ENCODE results near the gene DAPK2. TPM values are rescaled to one million over a fixed set of nuclear protein-coding genes. Genes with fewer than 3 reads are reported as not detected.

The DAPK2 gene
- total RNA-seq, 4 donors from 2014 or later = 47.4 to 105 (median 78.7) TPM

DNA sequence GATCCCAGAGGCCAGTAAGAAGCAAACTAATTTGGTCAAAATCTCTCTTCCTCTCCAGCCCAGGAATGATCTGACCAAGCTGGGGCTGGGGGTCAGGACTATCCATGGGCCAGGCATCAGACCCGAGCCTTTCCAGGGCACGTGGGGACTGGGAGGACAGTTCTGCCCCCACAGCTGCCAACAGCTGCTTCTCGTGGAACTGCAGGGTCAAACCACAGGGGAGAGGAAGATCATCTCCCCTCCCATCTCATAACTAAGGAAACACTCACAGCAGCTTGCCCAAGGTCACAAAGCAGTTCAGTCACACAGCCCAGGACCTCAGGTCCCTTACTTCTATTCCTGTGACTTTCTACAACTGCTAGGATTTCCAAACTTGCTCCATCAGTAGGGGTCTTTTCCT, 47.1 kb downstream of the DAPK2 start:
- 30 to 49% methylated on average over 3 of the region's 3 CpGs for WGBS, 2 donors
- Histone ChIP-seq H3K27me3 (no peaks in the 10 kb centered on the region), H3K27ac (peak overlapping the region in 2 of 3 donors; percentile 38 to 67), H3K4me3 (replicated peaks in 1 of 3) (no peak overlapping the region), H3K4me1 (peaks cover 34 to 36% of the 10 kb centered on the region in 2 donors), H3K36me3 (no peaks in the 10 kb centered on the region), H3K9me3 (no peaks in the 10 kb centered on the region)
- TF ChIP-seq, protein P1, sequence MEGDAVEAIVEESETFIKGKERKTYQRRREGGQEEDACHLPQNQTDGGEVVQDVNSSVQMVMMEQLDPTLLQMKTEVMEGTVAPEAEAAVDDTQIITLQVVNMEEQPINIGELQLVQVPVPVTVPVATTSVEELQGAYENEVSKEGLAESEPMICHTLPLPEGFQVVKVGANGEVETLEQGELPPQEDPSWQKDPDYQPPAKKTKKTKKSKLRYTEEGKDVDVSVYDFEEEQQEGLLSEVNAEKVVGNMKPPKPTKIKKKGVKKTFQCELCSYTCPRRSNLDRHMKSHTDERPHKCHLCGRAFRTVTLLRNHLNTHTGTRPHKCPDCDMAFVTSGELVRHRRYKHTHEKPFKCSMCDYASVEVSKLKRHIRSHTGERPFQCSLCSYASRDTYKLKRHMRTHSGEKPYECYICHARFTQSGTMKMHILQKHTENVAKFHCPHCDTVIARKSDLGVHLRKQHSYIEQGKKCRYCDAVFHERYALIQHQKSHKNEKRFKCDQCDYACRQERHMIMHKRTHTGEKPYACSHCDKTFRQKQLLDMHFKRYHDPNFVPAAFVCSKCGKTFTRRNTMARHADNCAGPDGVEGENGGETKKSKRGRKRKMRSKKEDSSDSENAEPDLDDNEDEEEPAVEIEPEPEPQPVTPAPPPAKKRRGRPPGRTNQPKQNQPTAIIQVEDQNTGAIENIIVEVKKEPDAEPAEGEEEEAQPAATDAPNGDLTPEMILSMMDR (IDR thresholded peaks at IDR 0.05) = no peak
- TF ChIP-seq POLR2A (IDR thresholded peaks at IDR 0.05) = no peak
- intact Hi-C loops (cut with DNase I) = loop anchor here (10.0 kb wide), 1 partner anchor 54 kb away; no protein-coding TSS in a partner anchor
- no peak for DNase-seq

DNA sequence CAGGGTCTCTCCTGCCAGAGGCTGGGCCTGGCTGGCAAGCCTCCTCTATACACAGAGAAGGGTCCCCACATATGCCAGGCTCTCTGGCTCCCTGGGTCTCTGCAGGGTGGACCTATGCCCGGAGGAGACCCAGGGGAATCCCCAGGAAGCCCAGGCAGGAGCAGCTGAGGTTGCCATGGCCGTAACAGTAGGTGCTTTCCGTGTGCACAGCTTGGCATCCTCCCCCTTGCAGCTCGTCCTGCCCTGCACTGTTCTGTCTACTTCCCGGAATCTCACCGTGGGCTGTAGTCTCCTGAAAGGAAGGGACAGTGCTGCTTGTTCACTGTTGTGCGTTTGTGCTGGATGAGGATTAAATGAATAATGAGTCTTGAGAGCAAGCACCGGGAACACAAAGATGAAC, 47.8 kb downstream of the DAPK2 start:
- Histone ChIP-seq H3K27me3 (no peaks in the 10 kb centered on the region), H3K36me3 (no peaks in the 10 kb centered on the region), H3K4me3 (replicated peaks in 1 of 3) (no peak overlapping the region), H3K9me3 (no peaks in the 10 kb centered on the region), H3K27ac (peak overlapping the region; percentile 12 to 67 (median 38)), H3K4me1 (peaks cover 35 to 40% of the 10 kb centered on the region in 2 donors)
- TF ChIP-seq, protein P1 (IDR thresholded peaks at IDR 0.05) = no peak
- no peak for TF ChIP-seq POLR2A (IDR thresholded peaks at IDR 0.05)
- 64 to 74% methylated on average over 4 to 8 of the region's 8 CpGs for WGBS, 2 donors
- intact Hi-C loops (cut with DNase I) = loop anchor here (10.0 kb wide), 1 partner anchor 54 kb away; no protein-coding TSS in a partner anchor
- no peak for DNase-seq

DNA sequence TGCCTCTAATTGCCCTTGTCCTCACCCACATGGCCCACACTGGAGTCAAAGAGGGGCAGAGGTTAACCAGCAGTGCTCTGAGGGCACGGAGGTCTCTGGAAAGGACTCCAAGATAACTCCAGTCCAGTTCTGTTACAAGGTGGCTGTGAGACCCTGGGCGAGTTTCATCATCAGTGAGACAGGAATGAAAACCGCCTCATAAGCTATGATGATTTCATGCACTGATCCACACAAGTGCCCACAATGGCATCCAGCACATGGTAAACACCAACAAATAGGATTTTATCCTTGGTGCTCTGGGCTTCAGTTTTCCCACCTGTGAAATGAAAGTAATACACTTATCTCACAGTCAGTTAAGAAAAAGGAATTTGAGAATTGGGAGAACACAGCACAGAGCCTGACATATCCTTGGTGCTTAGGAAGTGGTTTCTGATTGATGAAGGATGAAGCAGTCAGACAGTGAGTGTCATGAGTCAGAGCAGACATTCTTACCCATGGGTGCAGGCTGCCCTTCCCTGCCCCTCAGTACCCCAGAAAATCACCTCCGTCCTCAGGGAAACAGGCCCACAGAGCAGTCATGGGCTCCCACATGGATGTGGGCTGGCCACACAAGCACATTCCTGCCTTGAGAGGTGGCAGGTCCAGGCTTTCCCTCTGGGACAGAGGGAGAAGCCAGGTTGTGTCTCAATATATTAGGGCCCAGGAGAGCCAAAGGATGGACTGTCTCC, 48.4 kb downstream of the DAPK2 start:
- WGBS, 2 donors = 96 to 99% methylated on average over 4 of the region's 4 CpGs
- no peak for DNase-seq
- H3K27ac ChIP-seq = peak overlapping the region; percentile 12 to 67 (median 38)
- peaks cover 36 to 42% of the 10 kb centered on the region in 2 donors for H3K4me1 ChIP-seq
- no peaks in the 10 kb centered on the region for H3K36me3 ChIP-seq
- no peak for TF ChIP-seq POLR2A (IDR thresholded peaks at IDR 0.05)
- TF ChIP-seq, protein P1 (IDR thresholded peaks at IDR 0.05) = no peak
- H3K9me3 ChIP-seq = no peaks in the 10 kb centered on the region
- intact Hi-C loops (cut with DNase I) = loop anchor here (10.0 kb wide), 1 partner anchor 53 kb away; no protein-coding TSS in a partner anchor
- H3K27me3 ChIP-seq = no peaks in the 10 kb centered on the region
- H3K4me3 ChIP-seq (replicated peaks in 1 of 3) = no peak overlapping the region

GRCh38 chr15:63996794-63997357, 49.4 kb downstream of the DAPK2 start:
- Histone ChIP-seq H3K9me3 (no peaks in the 10 kb centered on the region), H3K36me3 (no peaks in the 10 kb centered on the region), H3K4me3 (replicated peaks in 1 of 3) (no peak overlapping the region), H3K27me3 (no peaks in the 10 kb centered on the region), H3K4me1 (peaks cover 46 to 50% of the 10 kb centered on the region in 2 donors), H3K27ac (peak overlapping the region in 2 of 3 donors; percentile 38 to 67)
- no peak for TF ChIP-seq POLR2A (IDR thresholded peaks at IDR 0.05)
- TF ChIP-seq, protein P1 (IDR thresholded peaks at IDR 0.05) = no peak
- intact Hi-C loops (cut with DNase I) = loop anchor here (10.0 kb wide), 1 partner anchor 52 kb away; no protein-coding TSS in a partner anchor
- WGBS, 2 donors = 93 to 100% methylated on average over 4 of the region's 4 CpGs
- DNase-seq = no peak

DNA sequence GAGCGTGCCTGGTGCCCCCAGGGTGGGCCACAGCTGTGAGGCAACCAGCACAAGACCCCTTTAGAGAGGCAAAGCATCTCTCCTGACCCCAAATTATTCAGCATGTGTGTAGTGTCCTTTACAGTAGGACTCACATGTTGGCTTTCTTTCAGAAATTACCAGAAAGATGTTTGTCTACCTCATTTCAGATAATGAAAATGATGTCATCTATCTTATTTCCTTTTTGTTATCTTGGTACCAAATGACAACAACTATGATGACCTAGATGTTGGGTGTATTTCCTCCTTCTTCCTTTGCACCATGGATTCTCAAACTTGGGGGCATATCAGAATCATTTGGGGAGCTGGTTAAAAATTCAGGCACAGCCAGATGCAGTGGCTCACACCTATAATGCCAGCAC, 50.5 kb downstream of the DAPK2 start:
- no peaks in the 10 kb centered on the region for H3K27me3 ChIP-seq
- H3K4me1 ChIP-seq = peaks cover 57% of the 10 kb centered on the region in 2 donors
- no peak for DNase-seq
- H3K27ac ChIP-seq = peak overlapping the region in 1 of 3 donors; percentile 17
- 86 to 100% methylated on average over 1 of the region's 1 CpG for WGBS, 2 donors
- no peak overlapping the region for H3K4me3 ChIP-seq (replicated peaks in 1 of 3)
- H3K36me3 ChIP-seq = no peaks in the 10 kb centered on the region
- TF ChIP-seq, protein P1 (IDR thresholded peaks at IDR 0.05) = no peak
- TF ChIP-seq POLR2A (IDR thresholded peaks at IDR 0.05) = no peak
- intact Hi-C loops (cut with DNase I) = loop anchor here (10.0 kb wide), 1 partner anchor 51 kb away; no protein-coding TSS in a partner anchor
- no peaks in the 10 kb centered on the region for H3K9me3 ChIP-seq
